Sciatic nerve (tissue), 2 donors: ENCODE measurements around the gene NTRK2. TPM values are rescaled to one million over a fixed set of nuclear protein-coding genes. Genes with fewer than 3 reads are reported as not detected.

Experiments used
- ATAC-seq: fragments of 200-7000 bp; cut with Tn5 transposase; one replicate; pipeline ENCODE4 v1.9.1; 2020; ENCODE audit warnings: mild to moderate bottlenecking, moderate library complexity
- DNase-seq: peaks from one replicate; pipeline ENCODE4 v3.0.0-alpha.2; 2020; ENCODE audit warnings: low spot score
- intact Hi-C: fragments of 100-400 bp; cut with DNase I; formaldehyde crosslinking; loops from one replicate; pipeline ENCODE4 v1.14.2; 2022
- total RNA-seq: library from RNA; stranded (reverse); fragmentation: NEBNext Ultra II Directional; extraction: Animal tissue kit (Norgen Biotek cat#: 25700); gene quantifications from one replicate; pipeline ENCODE4 v1.2.1, GENCODE V29; 2021
- donor health status: DM: no; HTN: no; CAD: no.
- donor health status: DM: no; HTN: no; CAD: no.

The NTRK2 gene
- total RNA-seq, 1 donor from 2014 or later = 75.0 TPM

- ATAC-seq (no peak), DNase-seq (no peak)
- intact Hi-C loops = loop anchor here (5.0 kb wide), 1 partner anchor 750 kb away; no protein-coding TSS in a partner anchor
Measured at GRCh38 chr9:84677080-84677479, 7.6 kb downstream of the NTRK2 start.

DNA sequence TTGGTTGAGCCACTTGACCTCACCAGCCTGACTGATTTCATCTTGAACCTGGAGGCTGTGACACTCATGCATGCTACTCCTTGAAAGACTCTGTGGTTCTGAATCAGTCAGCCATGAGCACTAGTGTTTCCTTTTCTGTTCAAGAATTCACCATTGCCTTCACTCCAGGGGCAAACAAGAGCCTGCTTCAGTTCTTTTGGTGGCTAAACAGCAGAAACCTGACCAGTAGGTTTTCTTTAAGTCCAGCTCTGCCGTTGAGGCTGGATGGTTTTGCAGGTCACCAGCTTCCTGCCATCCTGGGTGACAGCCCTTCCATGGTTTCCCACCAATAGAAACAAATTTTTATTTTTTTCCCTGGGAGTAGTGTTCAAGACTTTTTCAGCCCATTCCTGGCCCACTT lies 10.0 kb downstream of the NTRK2 start:
- intact Hi-C loops = loop anchor here (5.0 kb wide), 1 partner anchor 752 kb away; no protein-coding TSS in a partner anchor
- ATAC-seq (no peak), DNase-seq (no peak)

- ATAC-seq = no peak
Measured at GRCh38 chr9:84681516-84682285, 12.2 kb downstream of the NTRK2 start.

DNA sequence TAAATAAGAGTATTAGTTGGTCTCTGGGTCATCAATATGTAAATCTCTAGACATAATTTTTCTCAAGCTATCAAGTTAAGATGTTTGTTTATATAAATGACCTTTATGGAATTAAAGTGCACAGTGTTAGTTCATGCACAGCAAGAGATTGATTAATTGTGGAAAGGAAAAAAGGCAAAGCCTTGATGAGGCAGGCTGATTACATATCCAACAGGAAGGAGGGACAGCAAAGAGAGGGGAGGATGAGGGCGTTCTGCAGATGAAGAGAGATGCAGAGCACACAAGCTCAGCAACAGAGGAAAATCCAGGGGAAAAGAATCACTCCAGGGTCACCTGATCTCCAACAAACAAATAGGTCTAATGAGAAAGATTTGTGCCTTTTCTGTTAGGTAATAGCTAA lies 16.5 kb downstream of the NTRK2 start:
- ATAC-seq (no peak), DNase-seq (no peak)
- intact Hi-C loops = no loop called here

More at GRCh38 chr9:84681516-84682285, 12.2 kb downstream of the NTRK2 start:
- intact Hi-C loops = no loop called here
- DNase-seq = no peak

GRCh38 chr9:84688956-84689355 lies 19.4 kb downstream of the NTRK2 start:
- intact Hi-C loops = no loop called here
- ATAC-seq = no peak
- DNase-seq = no peak

GRCh38 chr9:84691634-84692033 lies 22.1 kb downstream of the NTRK2 start:
- DNase-seq (no peak), ATAC-seq (no peak)
- intact Hi-C loops = no loop called here

DNA sequence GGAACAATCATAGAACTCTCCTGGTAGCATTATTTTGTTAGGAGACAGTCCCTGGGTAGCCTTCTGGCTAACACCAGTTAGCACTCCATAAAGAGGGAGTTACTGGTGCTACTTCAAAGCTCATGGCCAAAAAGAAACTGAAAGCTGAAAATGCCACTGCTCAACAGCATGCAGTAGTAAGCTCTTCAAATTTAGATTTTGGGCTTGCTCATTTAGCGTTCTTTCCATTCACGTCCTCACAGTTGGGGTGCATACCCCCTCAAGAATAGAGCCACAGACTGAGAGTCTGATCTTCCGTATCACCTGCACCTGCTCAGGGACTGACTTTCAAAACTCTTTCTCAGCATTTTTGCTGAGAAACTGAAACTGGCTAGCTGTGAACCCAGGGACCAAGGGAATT lies 24.7 kb downstream of the NTRK2 start:
- ATAC-seq = peak; percentile 55
- intact Hi-C loops = no loop called here
- DNase-seq = no peak

DNA sequence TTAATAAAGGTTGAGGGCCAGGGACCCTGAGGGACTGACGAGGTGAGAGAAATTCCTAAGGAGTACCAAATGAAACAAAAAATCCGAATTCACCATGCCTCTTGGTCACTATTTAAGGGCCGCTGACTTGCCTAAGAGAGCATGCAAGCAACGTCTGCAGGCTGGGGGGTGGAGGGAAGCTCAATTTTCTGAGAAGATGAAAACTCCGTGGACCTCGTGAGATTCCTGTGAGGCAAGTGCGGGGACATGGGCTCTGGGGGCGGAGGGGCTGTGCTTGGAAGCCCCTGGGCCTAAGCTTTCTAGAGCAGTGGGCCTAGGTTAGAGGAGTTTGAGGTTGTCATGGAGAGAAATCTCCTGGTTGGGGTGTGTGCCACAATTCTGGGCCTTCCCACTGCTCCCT lies 27.5 kb downstream of the NTRK2 start:
- ATAC-seq (no peak), DNase-seq (no peak)
- intact Hi-C loops = no loop called here

- ATAC-seq (peak; percentile 90), DNase-seq (peak; percentile 88)
- intact Hi-C loops = no loop called here
Measured at GRCh38 chr9:84697509-84698114, 28.1 kb downstream of the NTRK2 start.

GRCh38 chr9:84698323-84698722 lies 28.8 kb downstream of the NTRK2 start:
- DNase-seq (no peak), ATAC-seq (no peak)
- intact Hi-C loops = no loop called here

DNA sequence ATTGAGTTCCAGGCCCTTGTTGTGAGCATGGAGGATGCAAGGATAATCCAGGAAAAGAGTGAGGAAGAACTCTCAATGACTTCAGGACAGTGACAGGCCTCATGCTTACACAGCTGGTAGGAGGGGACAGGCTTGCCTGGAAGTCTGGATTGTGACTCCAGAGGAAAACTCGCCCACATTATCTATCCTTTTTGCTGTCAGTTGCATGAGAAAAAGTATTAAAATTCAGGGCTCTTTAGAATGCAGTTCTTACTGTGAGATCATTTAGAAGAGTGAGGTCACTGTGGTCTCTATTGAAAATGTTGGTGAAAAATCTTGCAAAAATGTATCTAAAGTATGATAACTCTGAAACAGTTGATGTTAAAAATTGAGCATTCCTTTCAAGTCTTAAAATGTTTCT lies 30.5 kb downstream of the NTRK2 start:
- peak; percentile 47 for ATAC-seq
- DNase-seq = no peak
- intact Hi-C loops = no loop called here

DNA sequence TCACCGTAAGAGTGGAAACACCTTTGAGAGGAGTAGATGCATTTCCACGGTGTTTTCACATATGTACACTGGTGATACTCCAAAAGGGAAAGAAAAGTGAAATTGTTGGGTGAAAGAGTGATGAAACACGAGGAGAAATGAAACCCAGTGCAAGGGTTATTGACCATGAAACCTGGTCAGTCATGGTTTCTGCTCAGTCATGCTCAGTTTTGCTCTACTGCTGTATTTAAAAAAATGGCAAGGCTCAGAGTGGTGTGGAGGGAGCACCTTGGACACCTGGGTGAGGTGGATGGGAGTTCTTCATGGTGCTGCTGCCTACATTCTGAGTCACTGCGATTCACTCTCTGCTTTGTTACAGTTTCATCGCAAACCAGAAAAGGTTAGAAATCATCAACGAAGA lies 32.3 kb downstream of the NTRK2 start:
- intact Hi-C loops = no loop called here
- ATAC-seq (no peak), DNase-seq (no peak)

DNA sequence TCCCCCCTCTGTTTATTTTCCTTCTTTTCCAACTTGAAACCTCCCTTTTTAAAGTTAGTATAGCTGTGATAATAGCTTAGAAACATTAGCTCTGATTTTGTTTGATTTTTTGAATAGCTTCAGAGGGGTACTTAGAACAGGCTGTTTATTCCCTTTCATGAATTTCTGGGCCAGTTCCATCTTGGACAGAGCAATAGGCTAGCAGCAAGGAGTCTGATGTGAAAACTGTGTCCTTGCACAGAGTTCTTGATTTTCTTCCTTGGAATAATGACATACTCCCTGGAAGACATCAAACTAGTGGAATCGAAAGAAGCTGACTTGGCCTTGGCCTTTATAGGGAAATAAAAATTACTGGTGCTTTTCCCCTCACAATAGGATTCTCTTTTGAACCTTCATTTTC lies 32.9 kb downstream of the NTRK2 start:
- ATAC-seq = peak; percentile 75

DNA sequence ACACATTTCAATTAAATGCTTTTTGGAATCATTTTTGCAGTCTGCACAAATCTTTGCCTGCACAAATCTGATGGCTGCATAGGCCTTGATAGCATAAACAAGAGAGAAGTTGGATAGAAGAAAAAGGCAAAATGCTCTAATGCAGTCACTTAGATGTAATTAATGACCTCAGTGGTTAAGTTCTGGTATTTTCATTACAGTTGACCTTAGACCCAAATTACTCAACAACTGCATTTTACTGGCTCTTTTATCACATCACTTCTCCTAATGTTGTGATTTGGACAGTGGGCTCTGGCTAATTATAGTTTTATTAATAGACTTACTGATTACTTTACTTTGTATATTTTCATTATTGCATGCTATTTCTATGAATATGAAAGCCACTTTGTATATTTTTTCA lies 34.3 kb downstream of the NTRK2 start:
- DNase-seq (no peak), ATAC-seq (no peak)
- intact Hi-C loops = no loop called here

More for the DNA sequence above, 32.9 kb downstream of the NTRK2 start:
- DNase-seq = no peak
- intact Hi-C loops = no loop called here

GRCh38 chr9:84705128-84705527 lies 35.6 kb downstream of the NTRK2 start:
- peak; percentile 57 for ATAC-seq
- intact Hi-C loops = no loop called here
- DNase-seq = no peak

DNA sequence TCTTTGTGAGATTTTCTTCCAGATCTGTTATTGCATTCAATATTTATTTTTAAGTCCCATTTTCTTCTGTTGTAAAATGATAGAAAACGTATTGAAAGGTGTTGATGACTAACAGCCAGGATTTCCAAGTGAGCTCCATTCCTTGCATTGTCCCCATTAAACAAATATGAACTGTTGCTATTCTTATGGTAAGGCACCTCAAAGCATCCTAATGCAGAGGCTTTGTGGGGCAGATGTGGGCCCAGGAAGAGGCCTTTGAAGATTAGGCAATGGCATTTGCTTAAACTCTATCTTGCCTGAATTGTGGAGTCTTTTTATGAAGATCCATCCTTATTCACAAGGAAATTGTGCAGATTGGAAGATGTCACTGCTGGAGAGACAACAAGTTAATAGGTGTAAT lies 38.9 kb downstream of the NTRK2 start:
- intact Hi-C loops = no loop called here
- ATAC-seq (no peak), DNase-seq (no peak)

DNA sequence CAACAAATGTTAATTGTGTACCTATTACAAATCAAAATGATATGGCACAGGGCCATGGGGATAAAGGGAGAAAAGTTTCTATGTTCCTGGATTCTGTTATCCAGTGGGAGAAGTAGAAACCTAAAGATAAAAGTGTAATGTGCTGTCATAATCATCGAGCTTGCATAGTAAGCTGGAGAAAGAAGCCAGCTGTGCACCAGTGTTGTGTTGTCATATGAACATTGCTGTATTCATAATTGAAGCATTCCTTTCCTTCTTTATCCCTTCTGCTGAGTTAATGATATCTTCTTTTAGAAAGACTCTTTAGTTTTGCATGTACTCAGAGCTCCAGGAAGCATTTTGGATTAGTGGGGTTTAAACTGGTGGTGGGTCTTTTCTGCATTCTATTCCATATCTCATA lies 39.5 kb downstream of the NTRK2 start:
- intact Hi-C loops = no loop called here
- DNase-seq = no peak
- no peak for ATAC-seq

DNA sequence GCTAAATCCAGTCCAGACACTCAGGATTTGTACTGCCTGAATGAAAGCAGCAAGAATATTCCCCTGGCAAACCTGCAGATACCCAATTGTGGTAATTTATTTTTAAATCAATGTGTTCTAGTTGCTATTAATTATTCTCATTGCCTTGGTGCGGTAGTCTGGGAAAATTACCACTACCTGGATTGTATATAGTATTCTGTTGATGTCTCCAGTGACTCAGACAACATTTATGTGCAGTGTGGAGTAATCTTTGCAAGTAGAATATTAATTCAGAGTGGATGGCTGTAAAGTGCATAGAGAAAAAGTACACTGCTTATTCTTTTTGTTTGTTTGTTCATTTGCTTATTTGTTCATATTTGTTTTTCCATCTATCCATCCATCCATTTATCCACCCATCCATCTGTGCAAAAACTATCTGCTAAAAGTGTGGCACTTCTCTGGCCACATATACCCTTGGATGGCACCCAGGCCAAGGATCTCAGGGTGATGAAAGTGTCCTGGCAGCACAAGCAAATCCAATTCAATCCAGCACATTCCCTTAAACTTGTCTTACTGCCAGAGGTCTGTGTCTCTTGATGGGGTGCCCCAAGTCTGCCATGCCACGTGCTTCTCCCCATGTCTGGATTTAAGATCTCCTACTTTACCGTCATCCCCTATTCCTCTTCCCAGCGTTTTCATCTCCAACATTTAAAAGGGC lies 41.3 kb downstream of the NTRK2 start:
- DNase-seq (no peak), ATAC-seq (peak; percentile 40)
- intact Hi-C loops = no loop called here

DNA sequence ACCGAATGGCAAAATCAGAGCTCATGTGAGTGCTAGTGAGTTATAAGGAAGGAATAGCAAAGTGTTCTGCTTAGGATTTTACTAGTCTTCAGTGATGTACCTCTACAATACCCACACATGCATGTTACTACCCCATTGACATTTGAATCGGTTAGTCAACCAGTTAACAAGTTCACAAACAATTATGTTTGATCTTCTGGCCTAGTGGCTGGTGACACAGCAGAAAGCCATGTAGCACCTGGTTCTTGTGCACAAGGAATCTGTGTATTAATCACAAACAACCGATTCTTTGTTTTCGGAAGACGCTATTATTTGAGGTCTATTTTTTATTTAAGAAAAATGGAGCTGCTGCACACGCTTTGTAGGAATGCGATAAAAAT lies 41.9 kb downstream of the NTRK2 start:
- intact Hi-C loops = no loop called here
- DNase-seq (no peak), ATAC-seq (peak; percentile 28)

DNA sequence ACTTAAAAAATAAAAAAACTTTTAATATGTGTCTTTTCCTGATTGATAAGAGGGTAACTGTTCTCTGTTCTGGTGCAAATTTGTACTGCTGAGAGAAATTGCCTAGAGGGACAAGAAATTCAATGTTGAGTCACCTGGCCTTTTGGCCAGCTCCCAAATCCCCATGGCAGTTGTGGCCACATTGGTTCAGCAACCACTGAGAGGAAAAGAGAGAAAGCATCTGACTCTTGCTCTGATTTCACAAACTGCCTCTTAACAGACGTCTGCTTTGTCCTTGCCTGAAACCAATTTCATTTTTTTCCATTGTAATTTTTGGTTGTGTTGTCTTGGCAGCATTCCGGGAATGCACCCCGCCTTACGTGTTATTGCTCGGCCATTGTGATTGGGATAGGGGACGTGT lies 42.4 kb downstream of the NTRK2 start:
- intact Hi-C loops = no loop called here
- ATAC-seq = peak; percentile 95
- peak; percentile 83 for DNase-seq
